NCI-H446 treated with DMSO at 0.1 percent for 48 hours (cell line): ENCODE results near the gene FASTK.

Experiments used
- DNase-seq: peaks from one replicate; lab custom pipeline; 2025; lab: John Stamatoyannopoulos, UW

Gene FASTK, protein sequence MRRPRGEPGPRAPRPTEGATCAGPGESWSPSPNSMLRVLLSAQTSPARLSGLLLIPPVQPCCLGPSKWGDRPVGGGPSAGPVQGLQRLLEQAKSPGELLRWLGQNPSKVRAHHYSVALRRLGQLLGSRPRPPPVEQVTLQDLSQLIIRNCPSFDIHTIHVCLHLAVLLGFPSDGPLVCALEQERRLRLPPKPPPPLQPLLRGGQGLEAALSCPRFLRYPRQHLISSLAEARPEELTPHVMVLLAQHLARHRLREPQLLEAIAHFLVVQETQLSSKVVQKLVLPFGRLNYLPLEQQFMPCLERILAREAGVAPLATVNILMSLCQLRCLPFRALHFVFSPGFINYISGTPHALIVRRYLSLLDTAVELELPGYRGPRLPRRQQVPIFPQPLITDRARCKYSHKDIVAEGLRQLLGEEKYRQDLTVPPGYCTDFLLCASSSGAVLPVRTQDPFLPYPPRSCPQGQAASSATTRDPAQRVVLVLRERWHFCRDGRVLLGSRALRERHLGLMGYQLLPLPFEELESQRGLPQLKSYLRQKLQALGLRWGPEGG

DNA sequence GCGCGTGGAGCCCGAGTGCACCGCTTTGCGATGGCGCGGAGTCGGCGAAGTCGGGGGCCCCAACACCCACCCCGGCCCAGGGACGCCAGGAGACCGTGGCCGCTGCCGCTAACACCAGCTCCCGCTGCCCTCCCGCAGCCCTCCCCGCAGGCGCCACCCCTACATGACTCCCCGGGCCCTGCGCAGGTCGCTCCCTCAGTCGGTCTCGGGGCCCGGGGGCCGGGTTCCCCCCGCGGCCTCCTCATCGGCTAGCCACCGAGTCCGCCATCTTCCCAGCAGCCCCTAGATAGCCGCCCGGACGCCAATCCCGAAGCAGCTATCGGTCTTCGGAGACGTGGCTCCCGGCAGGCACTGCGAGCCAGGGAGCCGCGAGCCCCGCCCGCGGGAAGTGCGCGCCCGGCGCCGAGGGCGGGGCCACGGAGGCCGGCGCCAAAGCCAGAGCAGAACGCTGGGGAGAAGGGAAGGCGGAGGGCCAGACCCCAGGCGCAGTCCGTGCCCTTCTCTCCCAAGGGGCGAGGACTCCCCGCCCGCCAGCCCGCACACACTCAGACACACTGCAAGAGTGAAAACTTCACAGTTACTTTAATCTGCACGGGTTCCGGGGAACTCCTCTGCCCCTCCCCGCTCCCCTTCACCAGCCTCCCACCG, at the start of gene FASTK:
Gene FASTK, minus strand, starts transcription at position 288 of the 648 bp plus-strand sequence. Its CDS starts 43 bp downstream, at position 245.
- DNase-seq = peak; percentile 77

DNA sequence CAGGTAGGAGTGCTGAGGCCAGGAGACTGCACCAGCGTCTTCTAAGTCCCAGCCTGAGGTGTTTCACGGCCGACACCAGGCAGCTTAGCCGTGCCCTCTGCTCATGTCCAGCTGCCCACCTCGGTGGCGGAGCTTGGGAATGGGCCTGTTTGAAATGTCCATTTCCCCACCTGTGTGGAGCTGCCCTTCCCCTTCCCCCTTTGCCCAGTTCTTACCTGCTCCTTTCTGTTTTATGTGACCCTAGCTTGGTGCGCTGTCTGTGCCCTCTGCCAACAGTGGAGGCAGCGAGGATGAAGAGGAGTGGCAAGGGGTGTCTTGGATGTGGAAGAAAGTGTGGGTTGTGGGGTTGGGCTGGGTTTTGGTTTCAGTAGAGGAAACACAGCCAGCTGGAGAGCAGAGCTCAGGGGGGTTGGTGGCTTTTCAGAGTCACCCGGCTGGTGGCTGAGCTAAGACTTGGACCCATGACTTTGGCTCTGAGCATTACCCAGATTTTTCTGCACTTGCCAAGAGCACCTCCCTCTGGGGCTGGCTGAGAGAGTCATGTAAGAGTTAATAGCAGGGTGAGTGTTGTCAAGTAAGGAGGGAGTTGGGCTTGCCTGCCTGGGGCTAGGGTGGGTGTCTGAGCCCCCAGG, 49.5 kb upstream of the FASTK start:
- no peak for DNase-seq

DNA sequence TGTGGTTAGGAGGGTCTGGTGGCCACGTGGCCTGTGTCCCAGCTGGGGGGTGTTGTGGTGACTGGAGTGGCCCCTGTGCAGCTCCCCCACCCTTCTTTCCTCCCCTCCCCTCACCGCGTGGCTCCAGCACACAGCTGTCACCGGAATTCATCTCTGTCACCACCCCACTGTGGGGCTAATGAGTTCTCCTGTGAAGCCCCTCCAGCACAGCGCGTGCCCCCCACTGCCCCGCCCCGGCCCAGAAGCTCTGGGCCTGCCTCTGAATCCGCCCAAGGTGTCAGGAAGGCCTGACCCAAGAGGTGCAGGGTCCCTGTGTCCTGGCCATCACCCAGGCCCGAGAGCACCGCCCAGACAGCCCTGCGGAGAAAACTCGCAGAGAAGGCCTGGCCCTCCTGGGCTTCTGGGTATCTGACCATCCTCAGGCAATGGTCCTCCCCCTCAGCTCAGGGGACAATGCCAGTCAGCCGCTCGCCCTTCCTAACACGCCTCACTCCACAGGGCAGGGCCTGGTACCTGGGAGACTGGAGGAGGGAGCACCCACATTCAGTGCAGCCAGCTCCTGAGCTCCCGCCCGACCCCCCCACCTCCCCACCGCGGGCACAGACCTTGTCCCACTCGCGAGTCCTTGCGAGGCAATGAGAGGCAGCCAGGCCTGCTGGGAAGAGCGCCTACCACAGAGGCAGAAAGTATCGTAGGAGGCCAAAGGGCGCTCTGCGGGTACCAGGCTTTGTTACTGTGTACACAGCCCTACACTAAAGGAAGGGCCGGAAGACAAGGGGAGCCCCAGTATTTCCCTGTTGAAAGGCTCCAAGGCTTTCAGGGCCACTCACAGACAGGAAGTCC, 48.7 kb upstream of the FASTK start:
- DNase-seq = no peak

DNA sequence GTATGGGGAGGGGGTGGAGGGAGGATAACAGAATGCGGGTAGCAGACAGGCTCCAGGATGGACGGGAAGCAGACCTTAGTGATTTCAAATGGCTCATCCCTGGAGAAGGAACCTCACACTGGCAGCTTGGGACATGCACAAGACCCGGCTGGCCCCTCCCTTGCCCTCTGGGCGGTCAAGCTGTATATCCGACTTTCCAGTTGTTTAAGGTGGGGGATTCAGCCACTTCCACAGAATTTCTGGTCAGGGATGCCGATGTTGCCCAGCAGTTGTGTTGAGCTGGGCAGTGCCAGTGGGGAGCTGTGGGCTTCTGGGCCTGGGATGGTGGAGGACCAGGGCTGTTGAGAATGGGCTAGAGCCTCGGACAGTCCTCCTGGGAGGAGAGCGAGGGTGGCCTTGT, 48.1 kb upstream of the FASTK start:
- DNase-seq = no peak

DNA sequence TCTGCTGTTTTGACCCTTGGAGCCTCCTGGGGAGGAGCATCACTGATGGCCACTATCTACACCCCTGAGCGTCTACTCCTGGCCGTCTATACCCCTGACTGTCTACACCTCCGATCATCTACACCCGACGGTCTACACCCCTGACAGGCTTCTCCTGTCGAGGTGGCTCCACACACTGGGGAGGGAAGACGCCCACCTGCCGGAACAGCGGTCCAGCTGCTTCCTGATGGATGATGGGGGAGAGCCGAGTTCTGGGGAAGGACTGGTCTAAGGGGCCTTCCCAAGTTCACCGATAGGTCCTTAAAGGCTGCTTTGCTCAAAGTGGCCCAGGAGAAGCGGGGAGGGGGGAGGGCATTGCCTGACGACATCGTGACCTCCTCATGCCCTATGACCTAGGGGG, 47.5 kb upstream of the FASTK start:
- DNase-seq = no peak

DNA sequence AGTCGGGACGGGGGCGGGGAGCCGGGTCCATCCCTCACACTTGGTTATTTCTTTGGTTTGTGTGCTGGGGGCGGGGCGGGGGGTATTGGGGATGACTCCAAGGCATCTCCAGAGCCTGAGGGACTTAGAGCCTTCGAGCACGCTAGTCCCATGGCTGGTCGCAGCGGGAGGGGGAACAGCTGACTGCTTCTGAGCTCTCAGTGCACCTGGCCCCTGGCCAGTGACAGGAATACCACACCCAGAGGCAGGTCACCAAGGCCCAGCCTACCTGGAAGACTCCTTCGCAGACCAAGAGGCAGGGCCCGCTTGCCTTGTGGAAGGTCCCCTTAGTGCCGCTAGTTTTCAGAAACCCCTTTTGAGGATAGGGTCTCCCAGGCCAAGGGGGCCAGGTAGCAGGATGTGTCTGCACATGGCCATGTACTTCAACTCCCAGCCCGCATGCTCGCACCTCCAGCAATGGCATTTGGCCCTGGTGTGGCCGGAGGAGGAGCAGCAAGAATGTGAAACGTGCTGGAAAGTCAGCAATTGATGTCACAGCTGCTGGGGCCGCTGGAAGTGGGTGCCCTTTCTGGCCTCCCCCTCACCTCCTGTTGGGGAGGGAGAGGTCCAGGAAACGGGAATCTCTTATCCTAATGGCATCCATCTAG, 46.0 kb upstream of the FASTK start:
- DNase-seq = no peak

DNA sequence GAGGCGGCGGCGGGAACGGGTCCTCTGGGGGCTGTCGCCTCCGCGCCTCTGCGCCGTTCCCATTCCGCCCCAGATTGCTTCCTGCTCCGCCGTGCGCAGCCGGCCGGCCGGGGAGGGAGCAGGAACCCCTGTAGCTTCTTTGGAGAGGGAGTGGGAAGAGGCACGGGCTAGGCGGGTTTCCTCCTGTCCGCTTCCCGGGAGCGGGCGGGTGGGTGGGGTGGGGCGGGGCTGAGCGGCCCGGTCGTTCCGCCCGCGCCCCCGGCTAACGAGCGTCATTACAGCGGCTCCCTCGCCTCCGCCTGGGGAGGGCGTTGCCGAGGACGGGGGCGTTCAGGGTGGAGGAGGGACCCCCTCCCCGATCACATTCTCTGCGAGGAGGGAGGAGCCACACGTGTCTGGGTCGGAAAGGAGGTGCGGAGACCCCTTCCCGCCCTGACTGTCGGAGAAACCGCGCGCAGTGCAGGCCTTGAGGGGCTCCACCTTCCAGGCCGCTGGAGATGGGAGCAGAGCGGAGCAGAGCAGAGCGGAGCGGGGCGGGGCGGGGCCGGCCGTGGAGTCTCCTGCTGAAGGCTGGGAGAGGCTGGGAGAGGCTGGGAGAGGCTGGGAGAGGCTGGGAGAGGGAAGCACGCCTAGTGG, 45.4 kb upstream of the FASTK start:
- DNase-seq = no peak

DNA sequence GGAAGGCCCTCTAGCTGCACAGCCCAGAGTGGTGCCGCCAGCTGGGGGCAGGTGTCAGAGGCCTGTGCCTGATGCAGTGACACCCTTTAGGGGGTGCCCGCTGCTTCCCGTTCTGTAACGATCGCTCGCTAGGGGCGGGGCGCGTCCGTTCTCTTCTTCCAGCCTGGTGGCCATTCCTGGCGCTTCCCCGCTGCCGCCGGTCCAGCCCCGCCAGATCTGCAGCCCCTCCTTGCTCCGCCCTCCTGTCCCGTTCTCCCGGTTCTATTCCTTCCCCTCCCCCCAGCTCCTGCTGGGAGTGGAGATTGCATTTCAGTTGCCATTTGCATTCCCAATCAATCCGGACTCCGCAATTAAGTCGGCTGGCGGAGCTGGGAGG, 44.8 kb upstream of the FASTK start:
- no peak for DNase-seq

DNA sequence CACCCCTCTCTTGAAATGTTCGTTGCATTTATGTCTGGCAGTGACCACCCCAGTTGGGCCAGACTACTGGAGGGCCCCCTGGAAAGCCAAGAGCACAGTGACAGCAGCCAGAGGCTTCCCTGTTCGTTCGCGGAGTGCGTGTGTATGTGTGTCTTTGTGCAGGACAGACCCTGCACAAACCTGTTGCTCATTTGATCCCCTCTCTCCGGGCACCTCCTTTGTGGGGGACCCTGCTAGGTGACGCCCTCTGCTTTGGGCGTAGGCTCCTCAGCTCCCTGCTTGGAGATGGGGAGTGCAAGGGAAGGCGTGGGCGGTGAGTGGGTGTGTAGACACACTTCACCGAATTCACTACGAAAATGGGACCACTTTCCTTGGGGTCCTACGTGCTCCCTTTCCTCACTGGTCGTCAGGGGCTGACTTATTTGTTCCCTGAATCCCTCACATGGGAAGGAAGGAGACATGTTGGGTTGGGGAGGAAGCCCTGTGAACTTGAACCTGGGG, 44.3 kb upstream of the FASTK start:
- no peak for DNase-seq

DNA sequence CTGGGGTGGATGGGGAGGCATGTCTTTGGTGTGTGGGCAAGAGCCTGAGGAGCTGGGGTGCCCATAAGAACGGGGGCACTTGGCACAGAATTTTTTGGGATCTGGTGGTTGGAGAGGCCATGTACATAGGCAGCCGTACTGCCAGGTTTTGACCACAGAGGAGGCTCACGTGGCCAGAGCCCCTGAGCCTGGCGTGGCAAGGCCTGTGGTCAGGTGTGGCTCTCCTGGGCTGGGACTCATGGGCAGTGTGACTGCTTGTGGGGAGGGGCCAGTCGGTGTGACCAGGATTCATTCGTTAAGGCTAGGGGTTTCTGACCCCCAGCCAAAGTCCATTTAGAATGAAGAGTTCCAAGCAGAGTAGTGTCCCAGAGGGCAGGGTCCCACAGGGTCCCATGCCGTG, 43.9 kb upstream of the FASTK start:
- DNase-seq = no peak

DNA sequence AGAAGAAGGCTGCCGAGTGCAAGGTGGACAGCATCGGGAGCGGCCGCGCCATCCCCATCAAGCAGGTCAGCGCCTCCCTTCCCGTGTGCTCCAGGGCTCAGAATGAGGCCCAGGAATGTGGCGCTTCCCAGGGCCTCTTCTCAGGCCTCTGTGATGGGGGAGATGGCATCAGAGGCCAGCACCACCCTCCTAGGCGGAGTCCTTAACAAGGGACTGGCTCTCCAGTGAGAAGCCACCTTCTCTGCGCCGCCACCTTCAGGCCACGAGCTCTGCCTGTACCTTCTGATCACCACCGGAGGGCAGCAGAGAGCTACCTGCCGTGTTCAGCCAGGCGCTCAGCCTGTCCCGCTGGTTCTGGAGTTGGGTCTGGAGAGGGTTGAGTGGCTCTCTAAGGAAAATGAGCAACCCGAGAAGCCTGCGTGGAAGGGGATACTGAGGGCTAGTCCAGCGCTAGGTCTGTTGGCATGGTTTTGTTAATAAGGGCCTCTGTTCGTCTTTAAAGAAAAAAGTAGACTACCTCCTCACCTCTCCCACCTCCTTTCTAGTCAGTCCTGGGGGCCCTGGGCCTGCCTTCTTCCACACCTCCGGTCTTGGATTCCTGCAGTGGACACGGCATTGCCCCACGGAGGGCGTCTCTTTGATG, 43.3 kb upstream of the FASTK start:
- DNase-seq = peak; percentile 42

DNA sequence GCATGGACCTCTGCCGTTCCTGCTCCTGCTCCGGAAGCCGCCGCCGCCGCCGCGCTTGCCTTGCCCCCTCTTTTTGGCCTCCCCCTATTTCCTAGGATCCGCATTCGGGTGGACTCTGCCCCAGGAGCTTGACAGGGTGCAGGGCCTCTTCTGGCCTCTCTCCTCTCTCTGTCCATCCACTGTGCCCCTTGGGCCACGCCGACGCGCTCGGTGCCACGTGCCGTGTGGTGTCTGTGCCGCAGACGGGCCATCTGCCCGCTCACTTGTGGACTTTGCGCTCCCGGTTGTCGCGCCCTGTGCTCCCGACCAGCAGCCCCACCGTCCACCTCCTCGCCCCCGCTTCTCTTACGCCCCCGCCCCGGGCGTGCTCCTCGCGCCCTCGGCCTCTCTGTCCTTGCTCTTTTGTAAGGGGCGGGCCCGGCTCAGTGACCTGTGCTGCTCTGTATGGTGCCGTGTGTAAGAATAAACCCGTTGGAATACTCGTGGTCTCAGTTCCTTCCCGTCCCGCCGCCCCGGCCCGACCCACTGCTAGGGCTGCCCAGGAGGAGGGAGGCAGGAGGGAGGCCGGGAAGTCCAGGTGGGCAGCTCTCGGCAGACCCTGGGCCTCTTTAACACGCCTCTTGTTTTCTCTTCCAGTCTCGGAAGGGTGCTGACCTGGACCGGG, 42.7 kb upstream of the FASTK start:
- no peak for DNase-seq

DNA sequence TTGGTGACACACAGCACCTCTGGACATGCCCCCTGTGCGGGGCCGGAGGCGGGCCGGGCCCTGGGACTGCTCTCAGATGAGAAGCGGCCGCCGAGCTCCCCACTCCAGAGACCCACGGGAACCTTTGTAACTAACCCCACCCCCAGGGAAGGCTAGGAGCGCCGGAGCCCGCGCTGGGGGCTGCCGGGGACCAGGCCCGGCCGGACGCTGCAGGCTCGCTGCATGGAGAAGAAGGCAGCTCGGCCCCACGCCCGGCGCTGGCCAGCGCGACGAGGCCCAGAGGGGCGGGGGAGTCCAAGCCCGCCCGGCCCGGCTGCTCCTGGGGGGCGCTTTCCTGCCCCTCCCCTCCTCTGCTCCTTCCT, 42.2 kb upstream of the FASTK start:
- DNase-seq = no peak

DNA sequence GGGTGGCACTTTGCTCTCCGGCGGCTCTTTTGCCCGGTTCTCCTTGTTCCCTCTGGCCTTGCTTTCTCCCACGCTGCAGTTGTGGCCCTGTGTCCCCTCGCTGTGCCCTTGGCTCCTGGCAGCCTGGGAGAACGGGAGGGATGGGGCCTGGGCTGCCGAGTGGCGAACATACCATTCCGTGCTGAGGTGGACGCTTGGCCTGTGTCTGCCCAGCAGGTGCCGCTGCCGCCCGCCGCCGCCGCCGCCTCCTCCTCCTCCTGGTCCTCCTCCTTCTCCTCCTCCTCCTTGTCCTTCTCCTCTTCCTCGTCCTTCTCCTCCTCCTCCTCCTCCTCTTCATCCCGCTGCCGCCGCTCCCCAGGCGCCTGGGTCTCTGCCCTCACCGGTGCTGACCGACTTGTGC, 41.7 kb upstream of the FASTK start:
- DNase-seq = no peak

DNA sequence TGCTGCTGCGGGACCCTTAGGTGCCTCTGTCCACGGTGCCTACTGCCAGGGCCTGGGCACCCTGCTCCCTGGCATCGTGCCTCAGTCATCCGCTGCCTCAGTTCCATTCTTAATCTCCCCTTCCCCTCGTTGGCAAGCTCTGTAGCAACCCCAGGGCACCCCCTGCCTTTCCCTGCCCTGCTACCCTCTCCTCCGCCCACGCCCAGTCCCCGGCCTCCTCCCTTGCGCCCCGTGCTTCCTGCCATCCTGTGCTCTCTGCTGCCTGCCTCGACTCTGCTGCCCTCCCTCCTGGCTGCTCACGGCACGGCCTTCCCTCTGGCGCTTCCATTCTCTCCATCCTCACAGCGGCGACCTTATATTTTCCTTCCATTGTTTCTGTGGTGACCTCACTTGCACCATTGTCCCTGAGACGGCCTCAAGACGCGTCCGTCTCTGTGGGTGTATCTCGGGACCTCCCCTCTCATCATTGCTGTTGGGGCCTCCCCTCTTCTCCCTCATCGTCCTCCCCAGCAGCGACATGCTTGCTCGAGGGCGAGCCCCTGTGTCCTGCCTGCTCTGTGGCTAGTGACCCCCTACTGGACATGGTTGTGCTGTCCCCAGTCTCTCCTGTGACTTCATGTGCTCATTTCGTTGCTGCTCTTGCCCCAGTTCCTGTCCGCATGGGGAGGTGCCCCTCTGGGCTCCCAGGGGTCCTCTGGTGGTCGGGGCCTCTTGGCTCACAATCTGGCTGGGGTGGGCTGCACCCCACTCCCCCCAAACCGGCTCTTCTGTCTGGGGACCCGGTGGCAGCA, 41.0 kb upstream of the FASTK start:
- DNase-seq = no peak

DNA sequence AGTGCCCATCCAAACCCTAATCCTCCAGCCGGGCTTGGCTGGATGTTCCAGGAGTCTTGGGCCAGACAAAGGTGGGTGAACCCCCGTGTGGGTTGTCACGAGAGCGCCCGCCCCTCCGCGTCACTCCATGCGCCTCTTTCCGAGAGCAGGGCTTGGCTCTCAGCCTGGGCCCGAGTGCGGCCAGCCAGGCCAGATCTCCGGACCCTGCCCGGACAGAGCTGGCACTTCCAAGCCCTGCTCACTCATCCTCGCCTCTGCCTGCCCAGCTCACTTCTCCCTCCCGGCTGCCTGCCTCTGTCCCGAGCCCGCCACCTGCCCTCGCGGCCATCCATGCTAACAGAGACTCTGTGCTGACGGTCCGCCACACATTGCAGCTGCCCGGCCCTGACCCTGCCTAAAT, 40.3 kb upstream of the FASTK start:
- no peak for DNase-seq

DNA sequence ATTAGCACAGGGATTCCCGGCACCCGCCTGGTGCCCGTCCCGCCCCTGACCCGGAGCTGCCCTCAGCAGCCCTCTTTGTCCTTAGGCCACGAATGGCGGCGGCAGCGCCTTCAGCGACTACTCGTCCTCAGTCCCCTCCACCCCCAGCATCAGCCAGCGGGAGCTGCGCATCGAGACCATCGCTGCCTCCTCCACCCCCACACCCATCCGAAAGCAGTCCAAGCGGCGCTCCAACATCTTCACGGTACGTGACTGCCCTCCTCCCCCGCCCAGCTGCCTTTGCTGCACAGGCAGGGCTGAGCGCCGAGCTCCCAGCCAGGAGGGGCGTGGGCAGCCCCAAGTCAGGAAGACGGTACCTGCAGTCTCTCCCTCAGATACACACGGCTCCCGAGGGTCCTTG, 39.3 kb upstream of the FASTK start:
- DNase-seq = no peak

DNA sequence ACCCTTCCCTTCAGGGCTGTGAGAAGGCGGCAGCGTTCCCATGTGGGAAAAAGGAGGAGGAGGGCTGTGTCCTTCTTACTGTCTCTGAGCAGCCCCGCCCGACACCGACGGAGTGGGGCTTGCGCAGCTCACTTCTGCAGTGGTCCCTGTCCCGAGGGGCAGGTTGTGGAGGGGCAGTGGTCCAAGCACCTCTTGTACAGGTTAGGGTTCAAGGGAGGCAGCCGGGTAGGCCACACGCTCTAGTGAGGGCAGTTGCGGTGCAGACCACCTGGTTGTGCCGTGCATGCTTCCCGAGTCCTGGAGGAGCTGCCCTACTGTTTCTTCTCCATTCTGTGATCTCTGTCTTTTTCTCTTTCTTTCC, 38.4 kb upstream of the FASTK start:
- no peak for DNase-seq
